Lower leg skin (tissue), 4 donors: ENCODE data around the gene RTN4RL1. TPM values are rescaled to one million over a fixed set of nuclear protein-coding genes. Genes with fewer than 3 reads are reported as not detected.
"Not testable (repeated sequence)": the region's sequence is repeated elsewhere in the genome, so short reads cannot be mapped to it uniquely, and the experiment has no call there.

Source experiments
- DNase-seq, 2 donors: peaks; one replicate each; pipeline ENCODE4 v3.0.0-alpha.2; 2019; ENCODE audit warnings: low spot score in 2 of 2
- H3K4me3 ChIP-seq: fragments of 200-600 bp; sonication (generic); 2 replicates; pipeline ENCODE4 v1.5.1; 2017; ENCODE audit warnings: mild to moderate bottlenecking, low read depth; ENCODE audit not compliant: poor library complexity, severe bottlenecking
- POLR2A ChIP-seq, 2 donors: fragments of 450-650 bp; IDR thresholded peaks; one replicate each; pipeline ENCODE4 v1.6.1; 2016 to 2017; ENCODE audit warnings: antibody characterized with exemption in 2 of 2, mild to moderate bottlenecking in 1 of 2, moderate library complexity in 1 of 2
- WGBS, 2 donors: methylation state at CpG; one replicate each; pipeline ENCODE4 v1.1.5; 2018; 5-methylcytosine and 5-hydroxymethylcytosine counted together
- intact Hi-C: fragments of 100-400 bp; cut with DNase I; formaldehyde crosslinking; loops from one replicate; pipeline ENCODE4 v1.15.0; 2023; ENCODE audit warnings: low total_unique reads
- total RNA-seq, 4 donors: library from RNA; depleted of rRNA; stranded (reverse); fragments of >200 nt; gene quantifications; one replicate each; pipeline ENCODE4 v1.1.0, GENCODE V29; 2016
- TF ChIP-seq, protein P1 (sequence below), 3 donors: fragments of 450-650 bp; IDR thresholded peaks; one replicate each; pipeline ENCODE4 v1.5.1; 2016; ENCODE audit warnings: antibody characterized with exemption in 3 of 3, mild to moderate bottlenecking in 3 of 3, moderate library complexity in 2 of 3

Gene RTN4RL1
- total RNA-seq, 4 donors from 2014 or later: 19.1 to 31.5 (median 27.6) TPM

DNA sequence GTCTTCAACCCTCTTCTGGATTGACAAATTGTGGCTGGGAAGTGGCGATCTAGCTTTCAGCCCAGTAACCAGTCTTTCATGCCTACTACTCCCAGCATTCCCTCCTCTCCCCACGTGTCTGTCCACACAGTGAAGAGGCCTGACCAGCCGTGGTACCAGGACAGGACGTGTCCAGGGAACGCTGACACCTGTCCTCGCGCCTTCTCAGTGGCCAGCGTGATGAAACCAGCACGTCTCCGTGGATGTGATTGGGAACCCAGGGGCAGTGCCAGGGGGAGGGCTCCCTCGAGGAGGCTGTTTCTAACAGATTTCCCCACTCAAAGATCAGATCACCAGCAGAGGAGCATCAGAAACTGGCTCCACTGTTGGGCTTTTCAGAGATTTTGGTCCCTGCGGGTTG is 126.3 kb downstream of the RTN4RL1 start:
- intact Hi-C loops: no loop called here
- no peak for DNase-seq
- TF ChIP-seq POLR2A (IDR thresholded peaks at IDR 0.05): no peak
- TF ChIP-seq, protein P1, sequence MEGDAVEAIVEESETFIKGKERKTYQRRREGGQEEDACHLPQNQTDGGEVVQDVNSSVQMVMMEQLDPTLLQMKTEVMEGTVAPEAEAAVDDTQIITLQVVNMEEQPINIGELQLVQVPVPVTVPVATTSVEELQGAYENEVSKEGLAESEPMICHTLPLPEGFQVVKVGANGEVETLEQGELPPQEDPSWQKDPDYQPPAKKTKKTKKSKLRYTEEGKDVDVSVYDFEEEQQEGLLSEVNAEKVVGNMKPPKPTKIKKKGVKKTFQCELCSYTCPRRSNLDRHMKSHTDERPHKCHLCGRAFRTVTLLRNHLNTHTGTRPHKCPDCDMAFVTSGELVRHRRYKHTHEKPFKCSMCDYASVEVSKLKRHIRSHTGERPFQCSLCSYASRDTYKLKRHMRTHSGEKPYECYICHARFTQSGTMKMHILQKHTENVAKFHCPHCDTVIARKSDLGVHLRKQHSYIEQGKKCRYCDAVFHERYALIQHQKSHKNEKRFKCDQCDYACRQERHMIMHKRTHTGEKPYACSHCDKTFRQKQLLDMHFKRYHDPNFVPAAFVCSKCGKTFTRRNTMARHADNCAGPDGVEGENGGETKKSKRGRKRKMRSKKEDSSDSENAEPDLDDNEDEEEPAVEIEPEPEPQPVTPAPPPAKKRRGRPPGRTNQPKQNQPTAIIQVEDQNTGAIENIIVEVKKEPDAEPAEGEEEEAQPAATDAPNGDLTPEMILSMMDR (IDR thresholded peaks at IDR 0.05): no peak
- 93 to 95% methylated on average over 12 of the region's 12 CpGs for WGBS, 2 donors
- no peak overlapping the region for H3K4me3 ChIP-seq

DNA sequence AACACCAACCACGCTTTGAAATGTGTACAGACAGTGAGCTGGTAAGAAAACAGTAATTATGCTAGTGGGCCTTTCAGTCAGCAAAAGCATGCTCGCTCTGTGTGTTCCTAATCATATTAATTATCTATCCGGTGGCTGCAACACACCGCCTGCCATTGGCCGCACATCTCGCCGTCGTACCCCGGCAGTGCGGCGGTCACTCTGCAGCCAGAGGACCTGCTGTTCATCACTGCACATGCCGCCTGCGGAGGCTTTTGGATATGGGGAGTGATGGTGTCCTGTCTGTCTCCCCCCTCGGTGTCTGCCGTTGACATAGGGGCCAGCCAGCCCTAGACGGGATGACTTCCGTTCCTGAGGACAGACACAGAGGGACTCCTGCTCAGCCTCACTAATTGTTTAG is 126.8 kb downstream of the RTN4RL1 start:
- intact Hi-C loops: no loop called here
- TF ChIP-seq, protein P1 (IDR thresholded peaks at IDR 0.05): no peak
- no peak for TF ChIP-seq POLR2A (IDR thresholded peaks at IDR 0.05)
- no peak overlapping the region for H3K4me3 ChIP-seq
- DNase-seq: no peak
- 91 to 93% methylated on average over 17 of the region's 17 CpGs for WGBS, 2 donors

DNA sequence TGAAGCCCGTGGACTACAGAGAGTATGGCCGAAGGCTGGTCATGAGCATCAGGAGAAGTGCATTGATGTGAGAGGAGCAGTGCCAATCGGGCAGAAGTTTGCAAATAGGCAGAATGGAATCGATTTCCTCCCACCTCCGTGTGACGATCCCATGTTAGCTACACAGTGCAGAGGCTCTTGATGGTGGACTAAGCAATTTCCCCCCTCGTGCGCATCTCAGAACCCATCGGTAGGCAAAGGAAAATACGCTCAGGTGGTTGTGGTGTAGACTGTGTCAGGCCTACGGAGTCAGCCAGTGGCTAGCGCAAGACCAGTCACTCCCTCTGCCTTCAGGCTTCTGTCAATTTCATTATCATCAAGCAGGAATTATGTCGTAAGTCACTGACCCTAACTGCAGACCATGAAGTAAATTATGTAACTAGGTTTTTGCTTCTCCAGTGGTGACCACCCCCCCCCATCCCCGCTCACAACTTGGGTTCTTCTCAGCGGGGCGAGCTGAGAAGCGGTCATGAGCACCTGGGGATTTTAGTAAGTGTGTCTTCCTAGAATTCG is 128.0 kb downstream of the RTN4RL1 start:
- 86 to 94% methylated on average over 18 of the region's 18 CpGs for WGBS, 2 donors
- intact Hi-C loops: no loop called here
- no peak overlapping the region for H3K4me3 ChIP-seq
- no peak for DNase-seq
- TF ChIP-seq, protein P1 (IDR thresholded peaks at IDR 0.05): no peak
- no peak for TF ChIP-seq POLR2A (IDR thresholded peaks at IDR 0.05)

DNA sequence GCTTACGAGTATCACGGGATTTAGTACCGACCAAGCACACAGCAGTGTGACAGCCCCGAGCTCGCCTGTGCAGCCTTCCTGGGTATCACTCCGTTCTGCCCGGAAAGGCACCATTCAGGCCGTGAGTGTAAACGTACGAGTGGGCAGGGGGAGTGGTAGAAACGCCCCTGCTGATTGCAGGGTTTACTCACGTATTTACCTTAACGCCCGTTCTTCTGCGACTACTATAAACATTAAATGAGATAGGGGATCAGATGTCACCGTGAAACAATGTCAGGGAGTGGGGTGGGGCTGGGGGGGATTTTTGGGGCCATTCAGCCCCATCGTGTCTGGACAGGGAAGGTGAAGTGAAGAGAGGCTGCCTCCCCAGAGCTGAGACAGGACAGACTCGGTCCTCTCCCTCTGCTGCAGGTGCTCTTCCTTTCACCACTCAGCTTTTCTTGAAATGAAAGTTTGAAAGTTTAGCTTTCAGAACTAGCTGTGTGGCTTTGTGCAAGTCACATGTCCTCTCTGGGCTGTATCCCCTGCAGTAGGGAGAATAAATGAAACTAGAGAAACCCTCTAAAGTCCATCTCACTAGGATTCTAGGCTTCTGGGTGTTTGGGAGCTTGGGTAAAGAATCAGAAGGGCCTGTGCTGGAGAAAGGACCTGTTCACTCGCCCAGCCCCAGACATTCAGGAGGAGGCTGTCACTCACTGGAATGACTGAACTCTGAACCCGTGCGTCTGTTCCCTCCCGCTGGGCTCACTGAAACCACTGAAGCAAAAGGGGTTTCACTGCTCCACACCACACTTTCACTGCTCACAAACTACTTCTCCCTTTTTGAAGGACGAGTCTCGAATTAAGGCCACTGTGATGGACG is 128.7 kb downstream of the RTN4RL1 start:
- WGBS, 2 donors: 87 to 89% methylated on average over 25 of the region's 25 CpGs
- no peak for TF ChIP-seq POLR2A (IDR thresholded peaks at IDR 0.05)
- TF ChIP-seq, protein P1 (IDR thresholded peaks at IDR 0.05): no peak
- no peak overlapping the region for H3K4me3 ChIP-seq
- DNase-seq: no peak
- intact Hi-C loops: no loop called here

DNA sequence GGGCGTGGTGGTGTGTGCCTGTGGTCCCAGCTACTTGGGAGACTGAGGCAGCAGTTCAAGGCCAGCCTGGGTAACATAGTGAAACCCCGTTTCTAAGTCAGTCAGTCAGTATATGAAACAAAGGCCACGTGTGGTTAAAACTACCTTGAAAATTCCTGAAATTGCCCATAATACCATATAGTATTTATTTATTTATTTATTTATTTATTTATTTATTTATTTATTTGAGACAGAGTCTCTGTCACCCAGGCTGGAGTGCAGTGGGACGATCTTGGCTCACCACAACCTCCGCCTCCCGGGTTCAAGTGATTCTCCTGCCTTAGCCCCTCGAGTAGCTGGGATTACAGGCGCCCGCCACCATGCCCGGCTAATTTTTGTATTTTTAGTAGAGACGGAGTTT is 129.7 kb downstream of the RTN4RL1 start:
- WGBS, 2 donors: 97 to 98% methylated on average over 11 of the region's 11 CpGs
- H3K4me3 ChIP-seq, intact Hi-C loops, DNase-seq: not testable (repeated sequence)

DNA sequence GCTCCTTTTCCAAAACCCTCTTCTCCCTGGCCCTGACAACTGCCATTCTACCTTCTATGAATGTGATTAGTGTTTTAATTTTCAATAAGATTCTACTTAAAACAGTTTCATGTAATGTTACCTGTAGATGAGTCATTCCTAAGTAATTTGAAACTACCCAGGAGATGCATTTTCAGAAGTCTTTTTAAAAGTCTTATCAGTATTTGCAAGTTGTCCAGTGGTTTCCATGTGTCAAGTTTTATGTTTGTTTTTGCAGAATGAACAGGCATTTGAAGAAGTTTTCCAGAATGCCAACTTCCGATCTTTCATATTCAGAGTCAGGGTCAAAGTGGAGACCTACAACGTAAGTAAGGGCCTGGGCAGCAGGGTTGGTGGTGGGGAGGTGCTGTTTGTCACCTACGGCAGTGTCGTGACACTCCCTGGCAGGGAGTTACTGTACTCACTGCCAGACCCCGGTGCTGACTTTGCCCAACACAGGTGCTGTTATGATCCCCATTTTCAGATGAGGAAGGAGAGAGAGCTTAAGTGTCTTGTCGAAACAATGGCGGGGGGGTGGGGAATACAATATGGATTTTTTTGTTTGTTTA is 130.3 kb downstream of the RTN4RL1 start:
- intact Hi-C loops: no loop called here
- no peak for TF ChIP-seq POLR2A (IDR thresholded peaks at IDR 0.05)
- TF ChIP-seq, protein P1 (IDR thresholded peaks at IDR 0.05): no peak
- DNase-seq: no peak
- WGBS, 2 donors: 98% methylated on average over 7 of the region's 7 CpGs
- no peak overlapping the region for H3K4me3 ChIP-seq
